Measurements from ENCODE around the gene HSPB6. TPM values are rescaled to one million over a fixed set of nuclear protein-coding genes. Genes with fewer than 3 reads are reported as not detected.

Gene HSPB6
- total RNA-seq, 1 donor from 2014 or later, result not detected

- Mint-ChIP-seq H3K9me3 (ENCODE audit: unreplicated experiment) (no peaks in the 10 kb centered on the region), H3K4me1 (ENCODE audit: unreplicated experiment) (peaks cover 4% of the 10 kb centered on the region), H3K4me3 (ENCODE audit: unreplicated experiment) (no peak overlapping the region), H3K27ac (ENCODE audit: unreplicated experiment) (no peak overlapping the region), H3K27me3 (ENCODE audit: unreplicated experiment) (peaks cover 18% of the 10 kb centered on the region), H3K36me3 (ENCODE audit: low read depth, unreplicated experiment) (peaks cover 7% of the 10 kb centered on the region)
- DNase-seq (ENCODE audit: low spot score), result no peak
- no peak for TF ChIP-seq CTCF (IDR thresholded peaks at IDR 0.05; ENCODE audit: unreplicated experiment)
Observed at GRCh38 chr19:35784503-35785338, 27.9 kb upstream of the HSPB6 start.

GRCh38 chr19:35783469-35784434, 26.9 kb upstream of the HSPB6 start:
- H3K36me3 Mint-ChIP-seq (ENCODE audit: low read depth, unreplicated experiment), result peaks cover 7% of the 10 kb centered on the region
- peaks cover 4% of the 10 kb centered on the region for H3K4me1 Mint-ChIP-seq (ENCODE audit: unreplicated experiment)
- no peak overlapping the region for H3K27ac Mint-ChIP-seq (ENCODE audit: unreplicated experiment)
- H3K4me3 Mint-ChIP-seq (ENCODE audit: unreplicated experiment), result peak overlapping the region; percentile 70
- no peak for DNase-seq (ENCODE audit: low spot score)
- H3K9me3 Mint-ChIP-seq (ENCODE audit: unreplicated experiment), result no peaks in the 10 kb centered on the region
- H3K27me3 Mint-ChIP-seq (ENCODE audit: unreplicated experiment), result peaks cover 20% of the 10 kb centered on the region
- TF ChIP-seq CTCF (IDR thresholded peaks at IDR 0.05; ENCODE audit: unreplicated experiment), result no peak

- peak overlapping the region; percentile 13 for H3K27ac Mint-ChIP-seq (ENCODE audit: unreplicated experiment)
- H3K9me3 Mint-ChIP-seq (ENCODE audit: unreplicated experiment), result no peaks in the 10 kb centered on the region
- no peak for DNase-seq (ENCODE audit: low spot score)
- H3K36me3 Mint-ChIP-seq (ENCODE audit: low read depth, unreplicated experiment), result peaks cover 7% of the 10 kb centered on the region
- no peak overlapping the region for H3K4me3 Mint-ChIP-seq (ENCODE audit: unreplicated experiment)
- peaks cover 4% of the 10 kb centered on the region for H3K4me1 Mint-ChIP-seq (ENCODE audit: unreplicated experiment)
- H3K27me3 Mint-ChIP-seq (ENCODE audit: unreplicated experiment), result peaks cover 20% of the 10 kb centered on the region
- TF ChIP-seq CTCF (IDR thresholded peaks at IDR 0.05; ENCODE audit: unreplicated experiment), result no peak
Observed at GRCh38 chr19:35782589-35782988, 25.8 kb upstream of the HSPB6 start.

GRCh38 chr19:35781650-35782049, 24.8 kb upstream of the HSPB6 start:
- TF ChIP-seq CTCF (IDR thresholded peaks at IDR 0.05; ENCODE audit: unreplicated experiment), result no peak
- no peak for DNase-seq (ENCODE audit: low spot score)
- H3K27ac Mint-ChIP-seq (ENCODE audit: unreplicated experiment), result no peak overlapping the region

More at GRCh38 chr19:35781650-35782049, 24.8 kb upstream of the HSPB6 start:
- no peak overlapping the region for H3K4me3 Mint-ChIP-seq (ENCODE audit: unreplicated experiment)
- H3K9me3 Mint-ChIP-seq (ENCODE audit: unreplicated experiment), result no peaks in the 10 kb centered on the region
- peaks cover 7% of the 10 kb centered on the region for H3K36me3 Mint-ChIP-seq (ENCODE audit: low read depth, unreplicated experiment)
- H3K4me1 Mint-ChIP-seq (ENCODE audit: unreplicated experiment), result peaks cover 9% of the 10 kb centered on the region
- peaks cover 24% of the 10 kb centered on the region for H3K27me3 Mint-ChIP-seq (ENCODE audit: unreplicated experiment)

Measured in endothelial cell (in vitro differentiated cells).